ENCODE results near the gene COMTD1.
"Not testable (repeated sequence)": the region's sequence is repeated elsewhere in the genome, so short reads cannot be mapped to it uniquely, and the experiment has no call there.

The COMTD1 gene

DNA sequence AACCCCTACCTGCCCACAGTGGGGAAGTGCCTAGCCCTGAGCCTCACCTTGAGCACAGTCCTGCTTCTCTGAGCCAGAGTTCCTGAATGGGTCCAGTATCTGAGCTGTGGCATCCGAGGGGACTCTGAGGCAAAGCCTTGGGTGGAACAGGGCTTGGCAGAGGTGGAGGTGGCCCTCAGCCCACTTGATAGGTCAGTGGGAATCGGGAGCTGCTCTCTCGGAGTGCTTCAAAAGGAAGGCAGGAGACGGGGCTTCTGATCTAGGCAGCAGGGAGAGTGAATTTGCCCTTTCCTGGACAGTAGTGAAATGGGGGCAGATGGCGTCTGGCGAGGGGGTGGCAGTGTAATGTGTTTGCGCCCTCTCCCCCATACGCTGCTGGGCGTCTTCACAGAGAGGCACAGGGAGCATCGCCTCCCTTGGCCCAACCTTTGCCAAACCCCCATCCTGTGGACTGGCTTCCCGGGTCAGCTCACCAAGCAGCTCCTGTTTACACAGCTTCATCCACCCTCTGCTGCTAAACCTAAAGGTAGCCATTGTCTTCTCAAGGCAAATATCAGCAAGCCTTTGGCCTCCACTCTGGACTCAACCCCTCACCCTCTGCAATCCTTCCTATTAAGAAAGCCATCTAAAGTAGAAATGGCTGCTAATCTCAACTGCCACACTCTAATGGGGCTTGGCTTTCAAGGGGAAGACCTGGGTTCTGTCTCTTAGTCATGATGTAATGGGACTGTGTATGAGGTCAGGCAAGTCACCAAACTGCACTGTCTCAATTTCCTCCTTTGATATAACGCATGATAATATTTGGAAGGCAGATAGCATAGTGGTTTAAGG, 46.3 kb downstream of the COMTD1 start:
- DNase-seq: no peak

- not testable (repeated sequence) for DNase-seq
These were observed 47.2 kb downstream of the COMTD1 start for GRCh38 chr10:75188522-75188921.

- DNase-seq: no peak
These were observed 47.8 kb downstream of the COMTD1 start for GRCh38 chr10:75187961-75188426.

DNA sequence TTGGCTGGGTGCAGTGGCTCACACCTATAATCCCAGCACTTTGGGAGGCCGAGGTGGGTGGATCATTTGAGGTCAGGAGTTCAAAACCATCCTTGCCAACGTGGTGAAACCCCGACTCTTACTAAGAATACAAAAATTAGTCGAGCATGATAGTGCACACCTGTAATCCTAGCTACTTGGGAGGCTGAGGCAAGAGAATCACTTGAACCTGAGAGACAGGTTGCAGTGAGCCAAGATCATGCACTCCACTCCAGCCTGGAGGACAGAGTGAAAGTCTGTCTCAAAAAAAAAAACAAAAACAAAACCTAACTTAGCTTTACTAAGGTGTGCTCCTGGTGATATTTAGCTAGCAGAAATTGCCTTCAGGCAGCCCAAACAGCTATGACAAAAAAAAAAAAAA, 49.4 kb downstream of the COMTD1 start:
- DNase-seq: no peak

Data from SIG-M5 (cell line).